Hematopoietic multipotent progenitor cell treated with erythropoietin and hydrocortisone succinate and interleukin-3 and kit ligand, for 6 days (in vitro differentiated cells): ENCODE measurements around the gene NHLH2.

Experiments used
- DNase-seq: peaks from one replicate; pipeline ENCODE4 v3.0.0-alpha.2; 2015

Gene NHLH2

GRCh38 chr1:115840605-115841460, at the start of gene NHLH2:
TSS of gene NHLH2 (minus strand) at chr1:115841126. CDS start at chr1:115838372, 2,754 bp downstream.
- DNase-seq: no peak

GRCh38 chr1:115890580-115890979, 49.7 kb upstream of the NHLH2 start:
- DNase-seq: no peak

- DNase-seq: no peak
Observed at GRCh38 chr1:115888976-115889375, 48.0 kb upstream of the NHLH2 start.

- DNase-seq: no peak
Observed at GRCh38 chr1:115882913-115883902, 42.3 kb upstream of the NHLH2 start.

GRCh38 chr1:115880981-115881672, 40.2 kb upstream of the NHLH2 start:
- no peak for DNase-seq

GRCh38 chr1:115879977-115880376, 39.1 kb upstream of the NHLH2 start:
- peak; percentile 39 for DNase-seq

GRCh38 chr1:115877511-115877910, 36.6 kb upstream of the NHLH2 start:
- DNase-seq: no peak

GRCh38 chr1:115874904-115875303, 34.0 kb upstream of the NHLH2 start:
- DNase-seq: no peak

GRCh38 chr1:115874497-115874896, 33.6 kb upstream of the NHLH2 start:
- no peak for DNase-seq

- no peak for DNase-seq
Observed at GRCh38 chr1:115873184-115873583, 32.3 kb upstream of the NHLH2 start.

GRCh38 chr1:115869064-115869463, 28.1 kb upstream of the NHLH2 start:
- no peak for DNase-seq

GRCh38 chr1:115867216-115867615, 26.3 kb upstream of the NHLH2 start:
- peak; percentile 8 for DNase-seq

- peak; percentile 42 for DNase-seq
Observed at GRCh38 chr1:115865704-115866380, 24.9 kb upstream of the NHLH2 start.

- no peak for DNase-seq
Observed at GRCh38 chr1:115862403-115862802, 21.5 kb upstream of the NHLH2 start.

GRCh38 chr1:115854005-115854404, 13.1 kb upstream of the NHLH2 start:
- DNase-seq: no peak

- no peak for DNase-seq
Observed at GRCh38 chr1:115850937-115851336, 10.0 kb upstream of the NHLH2 start.

GRCh38 chr1:115847787-115848186, 6.9 kb upstream of the NHLH2 start:
- no peak for DNase-seq

GRCh38 chr1:115842948-115843347, 2.0 kb upstream of the NHLH2 start:
- DNase-seq: no peak

- no peak for DNase-seq
Observed at GRCh38 chr1:115839679-115840237, 1.2 kb downstream of the NHLH2 start.

- DNase-seq: peak; percentile 6
Observed at GRCh38 chr1:115839029-115839678, 1.8 kb downstream of the NHLH2 start.

GRCh38 chr1:115838431-115839028, 2.4 kb downstream of the NHLH2 start:
- no peak for DNase-seq
